Activated CD4-positive, alpha-beta T cell treated with anti-CD3 and anti-CD28 coated beads for 1 hour (primary cell): ENCODE data around the gene GRIA4.

Experiments
- DNase-seq: peaks from one replicate; pipeline ENCODE4 v3.0.0-alpha.2; 2020

Gene GRIA4

DNA sequence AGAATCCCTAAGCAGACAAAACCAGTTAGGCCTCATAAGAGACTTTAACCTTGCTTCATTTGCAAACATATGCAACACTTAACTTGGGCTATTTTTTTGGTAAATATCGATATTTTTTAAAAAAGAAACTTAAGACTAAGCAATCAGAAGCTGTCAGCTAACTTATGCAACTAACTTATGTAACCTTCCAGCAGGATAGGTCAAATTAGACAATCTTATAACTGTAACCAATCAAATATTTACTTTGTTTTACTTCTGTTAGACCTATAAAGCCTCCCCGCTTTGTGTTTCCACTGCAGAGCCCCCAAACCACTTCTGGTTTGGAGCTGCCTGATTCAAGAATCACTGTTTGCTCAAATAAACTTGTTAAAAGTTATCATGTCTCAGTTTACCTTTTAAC lies 404.2 kb downstream of the GRIA4 start:
- no peak for DNase-seq

DNA sequence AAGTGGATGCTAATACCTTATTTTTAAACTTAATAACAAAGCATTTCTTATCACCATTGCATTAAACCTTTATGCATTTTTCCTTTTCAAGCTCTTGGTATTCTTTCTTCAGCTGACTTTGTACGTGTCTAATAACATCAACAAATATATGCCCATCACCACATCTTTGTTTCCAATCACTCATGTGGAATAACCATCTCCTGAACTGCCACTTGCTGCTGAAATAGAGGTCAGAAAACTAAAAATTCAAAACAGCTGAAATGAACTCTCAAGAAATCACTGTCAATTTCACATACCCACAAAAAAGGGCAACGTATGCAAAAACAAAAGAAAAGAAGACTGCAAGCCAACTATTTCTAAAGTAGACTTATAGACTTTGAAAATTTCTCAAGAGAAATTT lies 404.7 kb downstream of the GRIA4 start:
- DNase-seq, result no peak

DNA sequence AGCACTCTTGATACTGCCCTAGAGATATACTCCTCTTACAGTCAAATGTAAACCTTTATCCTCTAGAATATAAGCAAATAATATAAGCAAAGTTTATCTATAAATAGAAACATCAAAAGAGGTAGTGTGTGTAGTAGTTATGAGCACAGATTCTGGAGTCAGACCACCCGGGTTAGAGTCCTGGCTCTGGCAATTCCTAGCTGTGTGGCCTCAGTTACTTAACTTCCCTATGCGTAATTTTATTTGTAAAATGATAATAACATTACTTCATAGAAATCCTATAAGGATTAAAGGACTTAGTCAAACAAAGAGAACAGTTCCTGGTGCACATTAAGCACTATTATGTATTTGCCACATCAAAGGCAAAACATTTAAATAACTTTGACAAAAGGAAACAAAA lies 405.2 kb downstream of the GRIA4 start:
- DNase-seq, result no peak

DNA sequence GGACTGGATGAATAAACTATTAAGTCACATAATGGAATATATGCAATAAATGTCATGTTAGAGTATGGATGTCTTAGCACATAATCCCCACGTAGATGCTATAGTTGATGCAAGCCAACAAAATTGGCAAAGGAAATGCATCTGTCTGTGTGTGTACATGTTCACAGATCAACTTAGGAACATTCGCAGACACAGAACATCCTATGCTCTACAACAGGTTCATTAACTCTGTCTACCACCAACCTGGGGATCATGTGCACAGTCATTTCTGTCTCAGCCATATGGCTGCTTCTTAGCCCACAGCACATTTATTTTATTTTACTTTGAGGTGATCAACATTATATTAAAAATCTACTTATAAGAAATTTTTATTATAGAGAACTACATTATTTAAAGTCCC lies 407.2 kb downstream of the GRIA4 start:
- no peak for DNase-seq

DNA sequence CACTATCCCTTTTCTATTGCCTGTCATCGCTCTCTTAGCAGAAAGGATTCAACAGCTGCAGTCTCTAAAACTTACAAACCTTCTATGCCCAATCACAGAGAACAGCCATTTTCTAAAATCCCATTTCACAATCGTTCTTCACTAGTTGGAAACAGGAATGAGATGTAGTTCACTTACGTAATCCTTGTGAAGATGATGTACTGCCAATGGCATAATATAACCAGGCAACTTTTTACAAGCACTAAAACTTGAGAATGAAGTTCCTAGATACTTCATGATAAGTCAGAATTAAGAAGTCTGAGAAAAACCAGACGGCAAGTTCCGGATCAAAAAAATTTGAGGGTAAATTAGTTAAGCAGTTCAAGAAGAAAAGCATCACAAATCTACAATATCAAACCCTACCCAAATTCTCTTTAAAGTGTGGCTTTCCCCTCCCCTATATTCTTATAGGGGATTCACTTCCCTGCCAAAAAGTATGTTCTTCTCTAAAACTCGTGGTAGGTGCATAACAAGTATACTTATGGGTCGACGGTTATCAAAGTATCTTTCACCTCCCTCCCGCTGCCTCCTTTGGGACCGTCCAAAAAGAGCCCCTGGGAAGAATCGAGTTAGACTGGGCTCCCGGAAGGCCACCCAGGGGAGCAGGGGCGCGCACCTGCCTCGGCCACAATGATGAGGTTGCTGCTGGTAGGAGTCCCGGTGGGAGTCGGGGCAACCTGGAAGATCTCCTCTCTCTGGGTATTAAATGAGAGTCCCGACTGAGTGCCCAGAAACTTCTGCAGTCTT lies 411.5 kb downstream of the GRIA4 start:
- no peak for DNase-seq

DNA sequence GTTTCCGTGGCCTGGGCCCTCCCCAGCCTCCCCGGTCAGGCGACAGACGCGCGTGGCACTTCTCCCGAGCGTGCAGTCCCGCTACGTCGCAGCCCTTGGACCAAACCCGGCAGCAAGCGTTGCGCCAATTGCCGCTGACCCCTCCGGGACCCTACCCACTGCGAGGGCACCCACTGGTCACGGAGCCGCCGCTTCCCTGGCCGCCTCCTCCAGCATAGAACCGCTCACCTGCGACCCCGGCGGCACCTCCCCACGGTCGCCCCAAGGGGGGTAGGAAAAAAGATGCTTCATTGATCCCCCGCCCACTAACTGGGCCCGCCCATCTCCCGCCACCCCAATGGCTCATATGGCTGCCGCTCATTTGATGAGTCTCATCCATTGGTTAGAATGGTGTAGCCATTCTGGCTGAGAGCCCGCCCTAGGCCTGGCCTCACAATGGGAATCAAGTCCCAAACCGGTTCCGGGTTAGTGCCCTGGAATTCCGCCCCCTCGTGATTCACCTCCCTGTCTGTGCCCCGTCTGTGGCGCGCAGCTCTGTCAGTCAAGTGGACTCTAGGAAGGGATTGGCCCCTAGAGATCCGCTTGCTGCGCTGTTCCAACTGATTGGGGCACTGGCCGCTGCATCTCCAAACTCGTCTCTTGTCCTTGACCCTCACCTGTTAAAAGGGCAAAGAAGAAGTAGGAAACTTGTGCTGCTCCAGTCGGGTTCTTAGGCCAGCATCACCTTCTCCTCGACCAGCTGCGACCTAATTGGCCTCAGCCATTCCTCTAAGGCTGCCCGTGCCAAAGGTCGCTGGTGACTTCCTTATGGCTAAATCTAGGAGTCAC lies 412.3 kb downstream of the GRIA4 start, which contains the start of gene MSANTD4:
TSS of gene MSANTD4 (minus strand) at position 274 of the 828 bp plus-strand sequence. CDS start 11,323 bp downstream, outside the sequence.
- peak; percentile 91 for DNase-seq

DNA sequence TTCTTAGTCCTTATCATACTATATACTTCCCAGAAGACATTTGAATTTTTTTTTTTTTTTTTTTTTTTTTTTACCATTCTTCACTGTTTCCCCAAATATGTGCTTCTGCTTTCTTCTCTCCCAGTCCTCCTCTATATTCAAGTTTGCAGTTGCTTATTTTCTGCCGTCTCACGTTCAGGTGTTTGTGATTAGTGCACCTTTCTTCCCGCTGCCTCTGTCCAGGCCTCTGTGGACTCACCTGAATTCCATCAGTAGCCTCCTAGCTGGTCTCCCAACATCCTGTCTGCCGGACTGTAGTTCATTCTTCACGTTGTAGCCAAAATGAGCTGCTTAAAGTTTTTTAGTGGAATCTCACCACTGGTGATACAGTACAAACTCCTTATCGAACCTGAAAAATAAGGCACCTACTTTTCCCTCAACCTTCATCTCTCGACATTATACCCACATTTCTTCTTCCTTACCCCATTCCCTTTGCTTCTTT lies 413.0 kb downstream of the GRIA4 start:
- DNase-seq, result no peak

DNA sequence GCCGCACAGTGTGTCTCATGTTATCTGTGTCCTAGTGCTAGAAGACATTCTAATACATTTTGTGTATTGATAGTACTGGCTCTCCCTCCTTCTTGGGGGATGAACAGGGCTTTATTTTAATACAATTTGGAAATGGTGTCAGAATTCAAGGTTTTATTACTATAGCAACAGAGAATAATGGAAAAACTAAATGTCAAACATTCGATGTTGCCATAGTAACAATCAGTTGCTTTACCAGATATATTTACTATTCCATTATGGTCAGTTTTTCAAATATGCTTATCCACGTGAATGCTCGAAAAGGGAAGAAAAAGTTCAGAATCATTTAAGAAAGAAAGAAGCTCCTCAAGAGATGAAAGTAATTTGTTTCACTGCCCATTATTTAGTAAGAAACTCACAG lies 420.7 kb downstream of the GRIA4 start:
- DNase-seq, result no peak

DNA sequence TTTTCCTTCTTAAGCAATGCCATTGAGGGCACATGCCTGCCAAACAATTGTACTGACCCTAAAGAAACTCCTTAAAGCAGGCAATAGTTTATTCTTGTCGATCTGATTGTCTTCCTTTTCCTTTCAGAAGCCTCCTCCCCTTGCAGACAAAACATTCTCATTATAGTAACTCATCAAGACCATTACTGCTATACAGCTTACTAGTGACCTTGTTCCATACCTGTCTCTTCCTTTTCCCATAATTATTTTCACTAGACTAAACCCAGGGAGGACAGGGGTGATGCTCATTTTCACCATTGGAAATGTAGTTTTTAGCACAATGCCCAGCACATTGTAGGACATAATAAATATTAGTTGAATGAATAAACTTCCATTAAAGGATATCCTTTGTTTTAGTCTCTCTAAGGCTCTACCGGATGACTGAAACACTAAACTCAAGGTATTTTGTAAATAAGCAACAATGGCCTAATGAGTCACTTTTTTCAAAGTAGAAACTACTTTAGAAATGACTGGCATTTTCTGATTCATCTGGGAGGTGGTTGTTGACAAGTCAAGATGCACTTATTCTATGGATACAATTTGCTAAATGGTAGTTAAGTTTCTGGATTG lies 421.4 kb downstream of the GRIA4 start:
- no peak for DNase-seq
